NCI-H1417 (cell line): Measurements from ENCODE around the gene NEK3.
"Not testable (repeated sequence)": the region's sequence is repeated elsewhere in the genome, so short reads cannot be mapped to it uniquely, and the experiment has no call there.

Experiments used
- DNase-seq, 3 experiments: peaks; one replicate each; lab custom pipeline; 2025; lab: John Stamatoyannopoulos, UW

The NEK3 gene

DNA sequence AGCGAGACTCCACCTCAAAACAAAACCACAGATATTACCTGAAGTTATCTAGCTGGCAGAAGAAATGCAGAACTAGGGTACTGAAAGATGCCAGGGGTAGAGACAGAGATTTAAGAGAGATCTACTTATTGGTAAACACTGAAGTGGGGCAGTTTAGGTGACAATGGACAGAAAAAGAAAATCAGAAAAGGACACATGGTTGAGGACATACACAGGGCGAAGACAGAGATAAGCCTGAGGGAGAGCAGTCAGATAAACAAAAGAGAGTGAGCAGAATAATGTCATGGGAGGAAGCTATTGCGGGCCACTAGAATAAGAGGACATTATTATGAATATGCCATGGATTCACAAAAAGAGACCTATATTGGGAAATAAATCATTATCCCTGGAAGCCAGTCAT is 33.9 kb downstream of the NEK3 start:
- DNase-seq = no peak

DNA sequence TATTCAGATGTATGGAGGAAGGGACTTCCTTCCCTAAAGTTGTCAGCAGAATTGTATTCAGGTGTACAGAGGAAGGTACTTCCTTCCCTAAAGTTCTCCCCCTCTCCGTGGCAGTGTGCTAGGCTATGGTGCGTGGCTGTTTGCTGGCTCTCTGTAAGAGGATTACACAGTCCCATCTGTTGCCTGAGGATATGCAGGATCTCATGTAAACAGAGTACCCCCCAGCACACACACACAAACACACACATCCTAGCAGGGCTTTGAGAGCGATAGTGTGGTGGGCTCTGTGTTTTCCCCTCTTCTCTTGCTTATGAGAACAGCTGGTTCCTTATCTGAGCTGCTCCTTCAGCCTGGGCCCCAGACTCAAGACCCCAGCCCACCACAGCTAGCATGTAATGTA is 40.8 kb downstream of the NEK3 start:
- no peak for DNase-seq

DNA sequence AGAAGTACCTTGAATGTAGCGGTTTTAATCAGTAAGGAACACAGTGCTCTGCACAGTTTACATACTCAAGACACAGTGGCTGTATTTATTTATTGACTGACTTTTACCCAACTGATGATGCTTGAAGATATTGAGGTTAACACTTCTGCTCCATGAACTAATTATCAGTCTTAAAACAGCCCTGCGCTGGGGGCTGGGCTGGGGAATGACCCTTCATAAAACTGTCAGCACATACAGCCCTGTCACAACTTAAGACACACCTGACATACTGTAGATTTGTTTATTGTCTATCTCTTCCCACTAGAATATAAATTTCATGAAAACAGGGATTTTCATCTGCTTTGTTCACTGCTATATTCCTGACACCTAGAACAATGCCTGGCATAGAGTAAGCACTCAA is 41.3 kb downstream of the NEK3 start:
- no peak for DNase-seq

DNA sequence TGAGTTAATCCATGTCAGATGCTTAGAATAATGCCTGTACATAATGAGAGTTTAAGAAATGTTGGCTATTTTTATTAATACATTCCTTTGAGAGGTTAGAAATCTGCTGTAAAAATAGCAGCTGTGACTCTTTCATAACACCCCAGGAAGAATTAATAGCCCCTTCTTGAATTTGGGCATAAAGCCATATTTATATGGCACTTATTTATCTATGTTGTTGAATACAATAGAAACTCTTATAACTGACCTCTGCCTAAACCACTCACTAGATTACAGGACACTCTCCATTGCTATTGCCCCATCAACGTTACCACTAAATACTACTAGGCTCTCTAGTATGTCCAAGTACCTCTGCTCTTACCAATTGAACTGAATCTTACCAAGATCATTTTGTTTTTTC is 46.8 kb downstream of the NEK3 start:
- no peak for DNase-seq

DNA sequence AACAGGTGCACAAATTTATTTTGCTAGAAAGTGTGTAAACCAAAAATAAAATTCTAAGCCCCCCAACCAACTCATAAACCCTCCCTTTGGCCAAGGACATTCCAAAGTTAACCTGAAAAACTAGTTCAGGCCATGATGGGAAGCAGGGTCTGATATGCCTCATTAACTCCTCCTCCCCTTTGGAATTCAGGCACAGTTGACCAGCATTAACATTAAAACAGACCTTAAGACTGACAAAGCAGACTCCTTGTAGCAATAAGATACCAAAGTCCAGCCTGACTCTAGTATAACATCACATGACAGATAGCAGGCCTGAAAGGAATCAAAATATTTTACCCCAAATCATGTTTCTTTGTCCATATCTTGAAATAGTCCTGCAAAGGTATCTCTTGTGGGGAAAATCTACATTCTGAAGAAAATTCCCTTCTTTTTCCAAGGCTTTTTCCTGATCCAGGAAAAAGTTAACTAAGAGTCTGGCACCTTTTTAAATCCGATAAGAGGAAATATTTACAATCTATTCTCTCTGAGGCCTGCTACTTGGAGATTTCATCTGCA is 50.2 kb downstream of the NEK3 start:
- no peak for DNase-seq

DNA sequence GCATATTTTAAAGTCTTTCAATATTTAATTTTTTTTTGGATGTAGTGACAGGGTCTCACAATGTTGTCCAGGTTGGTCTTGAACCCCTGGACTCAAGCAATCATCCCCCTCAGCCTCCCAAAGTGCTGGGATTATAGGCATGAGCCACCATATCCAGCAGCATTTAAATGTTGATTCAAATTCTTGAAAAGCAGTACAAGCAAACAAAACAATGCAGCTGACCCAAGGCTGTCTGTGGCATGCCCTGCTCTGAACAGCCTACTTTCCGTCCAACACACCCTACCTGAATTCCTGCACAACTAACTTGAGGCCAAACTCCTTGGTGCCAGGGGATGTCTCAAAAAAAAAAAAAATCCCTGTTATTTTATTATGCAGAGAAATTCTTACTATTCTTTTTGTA is 53.6 kb downstream of the NEK3 start:
- DNase-seq = no peak

DNA sequence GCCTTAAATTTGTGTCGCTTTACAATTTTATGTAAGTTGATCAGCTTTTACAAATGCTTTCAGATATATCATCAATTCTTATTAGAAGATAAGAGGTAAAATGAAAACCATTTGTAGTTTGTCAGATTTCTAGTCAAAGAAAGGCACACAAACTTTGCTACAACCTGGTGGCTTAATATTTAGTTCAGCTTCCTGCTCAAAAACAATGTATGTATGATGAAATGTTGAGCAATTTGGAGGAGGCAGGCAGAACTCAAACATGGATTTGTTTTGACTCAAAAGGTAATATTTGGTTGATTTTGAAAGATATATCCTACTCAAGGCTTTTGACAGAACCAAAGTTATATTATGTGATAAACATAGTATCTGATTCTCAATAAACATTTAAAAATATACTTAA is 54.8 kb downstream of the NEK3 start:
- DNase-seq = no peak

DNA sequence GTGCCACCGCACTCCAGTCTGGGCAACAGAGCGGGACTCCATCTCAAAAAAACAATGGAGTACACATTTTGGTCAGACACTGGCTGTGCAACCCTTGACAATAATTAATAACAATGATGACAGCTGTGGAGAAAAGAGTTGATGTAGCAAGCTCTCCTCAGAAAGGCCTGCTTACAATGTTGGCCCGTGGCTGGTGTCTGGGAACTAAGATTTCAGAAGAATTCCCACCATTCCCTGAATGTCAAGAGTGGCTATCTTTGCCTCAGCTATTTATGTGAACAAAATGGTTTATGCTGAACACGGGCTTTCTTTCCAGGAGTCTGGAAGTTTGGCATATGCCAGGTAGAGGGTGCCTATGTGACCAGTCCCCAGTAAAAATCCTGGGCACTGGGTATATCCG is 56.0 kb downstream of the NEK3 start:
- no peak for DNase-seq

DNA sequence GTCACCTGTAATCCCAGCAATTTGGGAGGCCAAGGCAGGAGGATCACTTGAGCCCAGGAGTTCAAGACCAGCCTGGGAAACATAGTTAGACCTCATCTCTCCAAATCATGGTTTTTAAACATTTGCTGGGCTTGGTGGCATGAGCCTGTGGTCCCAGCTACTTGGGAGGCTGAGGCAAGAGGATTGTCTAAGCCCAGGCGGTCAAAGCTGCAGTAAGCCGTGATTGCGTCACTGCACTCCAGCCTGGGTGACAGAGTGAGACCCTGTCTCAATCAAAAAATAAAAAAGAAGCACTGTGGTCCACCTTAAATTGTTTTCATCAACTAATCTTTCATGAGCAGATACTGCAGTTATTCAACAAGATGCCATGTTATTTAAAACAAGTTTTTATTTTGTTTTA is 57.0 kb downstream of the NEK3 start:
- DNase-seq = not testable (repeated sequence)

DNA sequence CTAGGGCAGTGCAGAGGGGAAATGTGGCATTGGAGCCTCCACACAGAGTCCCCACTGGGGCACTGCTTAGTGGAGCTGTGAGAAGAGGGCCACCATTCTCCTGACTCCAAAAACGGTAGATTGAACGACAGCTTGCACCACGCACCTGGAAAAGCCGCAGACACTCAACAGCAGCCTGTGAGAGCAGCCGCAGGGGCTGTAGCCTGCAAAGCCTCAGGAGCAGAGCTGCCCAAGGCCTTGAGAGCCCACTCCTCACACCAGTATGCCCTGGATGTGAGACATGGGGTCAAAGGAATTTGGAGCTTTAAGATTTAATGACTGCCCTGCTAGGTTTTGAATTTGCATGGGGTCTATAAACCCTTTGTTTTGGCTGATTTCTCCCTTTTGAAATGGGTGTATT is 62.2 kb downstream of the NEK3 start:
- DNase-seq = no peak

DNA sequence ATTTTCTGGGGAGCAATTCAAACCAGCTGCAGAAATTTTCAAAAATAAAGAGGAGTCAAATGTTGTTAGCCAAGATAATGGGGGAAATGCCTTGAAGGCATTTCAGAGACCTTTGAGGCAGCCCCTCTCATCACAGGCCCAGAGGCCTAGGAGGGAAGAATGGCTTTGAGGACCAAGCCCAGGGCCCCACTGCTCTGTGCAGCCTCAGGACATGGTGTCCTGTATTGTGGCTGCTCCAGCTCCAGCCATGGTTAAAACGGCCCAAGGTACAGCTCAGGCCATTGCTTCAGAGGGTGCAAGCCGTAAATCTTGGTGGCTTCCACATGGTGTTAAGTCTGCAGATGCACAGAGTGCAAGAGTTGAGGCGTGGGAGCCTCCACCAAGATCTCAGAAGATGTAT is 62.6 kb downstream of the NEK3 start:
- DNase-seq = no peak

DNA sequence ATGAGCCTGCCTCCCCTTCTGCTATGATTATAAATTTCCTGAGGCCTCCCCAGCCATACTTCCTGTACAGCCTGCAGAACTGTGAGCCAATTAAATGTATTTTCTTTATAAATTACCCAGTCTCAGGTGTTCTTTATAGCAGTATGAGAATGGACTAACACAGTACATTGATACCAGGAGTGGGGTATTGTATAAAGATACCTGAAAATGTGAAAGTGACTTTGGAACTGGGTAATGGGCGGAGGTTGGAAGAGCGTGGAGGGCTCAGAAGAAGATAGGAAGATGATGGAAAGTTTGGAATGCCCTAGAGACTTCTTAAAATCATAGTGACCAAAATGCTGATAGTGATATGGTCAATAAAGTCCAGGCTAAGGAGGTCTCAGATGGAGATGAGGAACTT is 63.3 kb downstream of the NEK3 start:
- no peak for DNase-seq

DNA sequence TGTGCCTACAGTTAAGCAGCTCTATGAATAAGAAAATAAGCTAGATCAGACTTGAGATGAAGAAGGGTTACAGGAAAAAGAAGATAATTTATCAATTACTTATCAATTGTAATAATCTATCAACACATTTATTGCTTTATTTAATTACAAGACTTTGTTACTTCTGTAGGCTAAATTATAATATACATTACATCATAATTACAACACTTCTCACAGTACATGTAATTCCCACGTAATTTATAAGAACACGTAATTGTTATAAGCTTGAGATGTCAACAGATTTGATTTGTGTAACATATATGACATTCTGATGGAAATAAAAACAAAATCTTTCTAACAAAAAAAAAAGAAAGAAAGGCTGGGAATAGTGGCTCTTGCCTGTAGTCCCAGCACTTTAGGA is 67.3 kb downstream of the NEK3 start:
- DNase-seq = no peak

DNA sequence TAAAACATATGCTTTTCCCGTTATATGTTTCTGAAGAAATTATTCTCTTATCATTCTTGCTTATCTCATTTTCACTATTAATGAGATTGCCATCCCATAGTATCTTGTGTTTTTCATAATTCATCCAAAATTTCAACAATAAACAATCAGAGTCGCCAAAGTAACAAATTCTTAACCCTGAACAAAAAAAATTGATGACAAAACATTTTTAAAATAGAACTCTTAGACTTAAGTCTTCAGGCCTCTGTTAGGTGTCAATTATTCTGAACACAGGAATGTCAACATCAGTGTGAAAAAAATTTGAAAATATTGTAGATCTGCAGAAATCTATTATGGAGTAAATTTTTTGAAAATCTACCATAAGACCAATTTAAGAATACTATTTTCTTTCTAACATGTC is 67.9 kb downstream of the NEK3 start:
- DNase-seq = no peak

DNA sequence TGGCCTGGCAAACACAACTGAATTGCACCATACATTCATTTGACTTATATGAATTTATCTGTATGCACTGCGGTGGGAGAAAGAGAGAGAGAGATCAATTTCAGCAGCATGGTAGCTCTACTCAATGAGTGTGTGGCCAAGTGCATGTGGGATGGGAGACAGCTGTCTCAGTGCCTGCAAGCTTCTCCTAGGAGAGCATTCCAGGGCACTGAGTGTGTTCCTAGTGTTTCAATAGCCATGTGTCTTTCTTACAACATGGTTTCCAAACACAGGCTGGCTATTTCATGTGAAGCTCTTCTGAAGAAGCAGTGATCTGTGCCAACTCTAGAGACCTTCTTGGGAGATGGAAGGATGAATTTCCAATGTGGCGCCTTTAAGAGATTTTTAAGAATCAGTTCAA is 74.0 kb downstream of the NEK3 start:
- no peak for DNase-seq

DNA sequence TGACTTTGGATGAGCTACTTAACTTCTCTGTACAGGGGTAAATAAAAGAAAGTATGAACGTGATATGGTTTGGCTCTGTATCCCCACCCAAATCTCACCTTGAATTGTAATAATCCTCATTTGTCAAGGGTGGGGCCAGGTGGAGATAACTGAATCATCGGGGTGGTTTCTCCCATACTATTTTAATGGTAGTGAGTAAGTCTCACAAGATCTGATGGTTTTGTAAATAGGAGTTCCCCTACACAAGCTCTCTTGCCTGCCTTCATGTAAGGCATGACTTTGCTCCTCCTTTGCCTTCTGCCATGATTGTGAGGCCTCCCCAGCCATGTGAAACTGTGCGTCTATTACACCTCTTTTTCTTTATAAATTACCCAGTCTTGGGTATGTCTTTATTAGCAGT is 74.4 kb downstream of the NEK3 start:
- DNase-seq = not testable (repeated sequence)
